ENCODE measurements around the gene GRIK4. TPM values are rescaled to one million over a fixed set of nuclear protein-coding genes. Genes with fewer than 3 reads are reported as not detected.

GRIK4 gene
- total RNA-seq, 1 donor from 2014 or later = 0.36 TPM

DNA sequence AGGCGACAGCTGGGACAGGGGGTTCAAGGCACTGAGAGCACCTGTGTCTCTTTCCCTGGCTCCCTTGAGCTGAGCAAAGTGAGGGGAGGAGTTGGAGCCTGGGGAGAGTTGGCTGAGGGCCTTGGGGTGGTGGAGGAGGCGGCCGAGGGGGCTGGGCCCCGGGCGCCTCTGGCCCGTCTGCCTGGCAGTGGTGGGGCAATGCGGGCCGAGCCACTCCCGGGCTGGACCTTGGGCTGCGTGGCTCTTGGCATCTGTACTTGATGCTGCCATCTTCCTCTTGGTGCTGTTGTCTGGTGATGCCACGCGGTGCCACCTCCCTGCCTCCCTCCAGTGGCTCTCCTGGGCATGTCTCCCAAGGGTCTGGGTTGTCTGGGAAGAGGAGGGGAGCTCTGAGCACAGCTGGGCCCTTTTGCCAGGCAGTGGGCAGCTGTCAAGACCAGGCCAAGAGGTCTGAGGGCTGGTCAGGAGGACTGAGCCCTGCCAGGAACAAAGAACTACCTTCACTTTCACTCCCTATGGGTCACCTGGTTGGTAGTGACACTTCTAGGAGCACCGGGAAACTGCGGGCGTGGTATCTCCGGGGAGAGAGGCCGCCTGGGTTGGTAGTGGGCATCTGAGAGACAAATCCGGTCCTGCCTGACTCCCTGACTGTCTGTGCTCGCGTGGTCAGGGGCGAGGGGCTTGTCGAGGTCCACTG lies 1.3 kb downstream of the GRIK4 start:
- Histone ChIP-seq H3K4me2 (peak overlapping the region; percentile 87), H3K9me3 (ENCODE audit: low read depth) (no peaks in the 10 kb centered on the region), H3K9ac (no peak overlapping the region), H4K20me1 (ENCODE audit: low read depth) (no peaks in the 10 kb centered on the region), H3K36me3 (no peaks in the 10 kb centered on the region), H3K4me1 (peaks cover 12% of the 10 kb centered on the region), H3K27ac (no peak overlapping the region), H3K27me3 (peaks cover 40% of the 10 kb centered on the region), H2AFZ (replicated peaks) (no peak overlapping the region), H3K4me3 (no peak overlapping the region), H3F3A (ENCODE audit: low read depth) (no peaks in the 10 kb centered on the region), H3K79me2 (ENCODE audit: low read depth) (no peaks in the 10 kb centered on the region)
- no peak for TF ChIP-seq EZH2 (IDR thresholded peaks at IDR 0.05)
- TF ChIP-seq CTCF (IDR thresholded peaks at IDR 0.05) = no peak
- TF ChIP-seq EZH2phosphoT487 (IDR thresholded peaks at IDR 0.05) = no peak
- Mint-ChIP-seq H3K36me3 (no peaks in the 10 kb centered on the region), H3K4me1 (peaks cover 22% of the 10 kb centered on the region), H3K9me3 (no peaks in the 10 kb centered on the region), H3K27me3 (ENCODE audit: insufficient read depth, low read depth) (peaks cover 28% of the 10 kb centered on the region), H3K27ac (no peak overlapping the region), H3K4me3 (peak overlapping the region; percentile 77)
- DNase-seq (ENCODE audit: low spot score) = no peak

GRCh38 chr11:120513436-120514315 lies 2.1 kb downstream of the GRIK4 start:
- H3K79me2 ChIP-seq (ENCODE audit: low read depth) = no peaks in the 10 kb centered on the region
- no peaks in the 10 kb centered on the region for H3K36me3 Mint-ChIP-seq
- H2AFZ ChIP-seq (replicated peaks) = no peak overlapping the region
- no peaks in the 10 kb centered on the region for H3K36me3 ChIP-seq
- no peaks in the 10 kb centered on the region for H3K9me3 Mint-ChIP-seq
- H3K4me3 ChIP-seq = no peak overlapping the region
- peak; percentile 29 for DNase-seq (ENCODE audit: low spot score)
- no peaks in the 10 kb centered on the region for H3K9me3 ChIP-seq (ENCODE audit: low read depth)
- no peaks in the 10 kb centered on the region for H3F3A ChIP-seq (ENCODE audit: low read depth)
- peaks cover 40% of the 10 kb centered on the region for H3K27me3 ChIP-seq
- H3K4me2 ChIP-seq = no peak overlapping the region
- H4K20me1 ChIP-seq (ENCODE audit: low read depth) = no peaks in the 10 kb centered on the region
- H3K4me1 Mint-ChIP-seq = peaks cover 26% of the 10 kb centered on the region
- H3K4me3 Mint-ChIP-seq = peak overlapping the region; percentile 77
- TF ChIP-seq EZH2phosphoT487 (IDR thresholded peaks at IDR 0.05) = no peak
- TF ChIP-seq EZH2 (IDR thresholded peaks at IDR 0.05) = no peak
- TF ChIP-seq CTCF (IDR thresholded peaks at IDR 0.05) = no peak
- H3K9ac ChIP-seq = no peak overlapping the region
- H3K4me1 ChIP-seq = peaks cover 14% of the 10 kb centered on the region
- H3K27me3 Mint-ChIP-seq (ENCODE audit: insufficient read depth, low read depth) = peaks cover 28% of the 10 kb centered on the region
- H3K27ac ChIP-seq = no peak overlapping the region
- H3K27ac Mint-ChIP-seq = no peak overlapping the region

DNA sequence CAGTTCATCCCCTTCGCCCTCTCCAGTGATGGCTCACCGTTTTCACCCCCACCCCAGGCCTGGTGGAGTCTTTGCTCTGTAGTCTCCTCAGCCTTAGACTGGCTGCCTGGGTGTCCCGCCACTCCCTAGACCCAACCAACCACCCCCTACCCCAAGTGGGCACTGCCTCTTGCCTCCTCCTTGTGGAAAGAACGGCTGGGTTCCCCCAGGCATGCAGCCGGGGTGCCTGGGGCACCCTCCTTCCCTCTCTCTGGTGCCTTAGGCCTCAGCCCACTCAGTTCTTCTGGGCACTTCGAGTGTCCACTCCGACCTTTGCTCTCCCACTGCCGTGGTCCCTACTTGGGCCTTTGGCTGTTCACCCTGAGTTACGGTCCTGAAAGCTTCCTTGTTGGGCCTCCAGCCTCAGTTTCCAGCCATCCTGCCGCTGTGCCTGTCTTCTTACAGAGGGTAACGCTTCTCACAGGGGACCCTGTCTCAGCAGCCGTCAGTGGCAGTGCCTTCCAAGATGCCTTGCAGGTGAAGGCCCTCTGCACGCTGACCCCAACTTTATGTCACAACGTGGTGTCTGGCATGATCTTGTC lies 3.1 kb downstream of the GRIK4 start:
- no peaks in the 10 kb centered on the region for H3K36me3 ChIP-seq
- peak overlapping the region; percentile 38 for H3K27ac Mint-ChIP-seq
- no peaks in the 10 kb centered on the region for H3F3A ChIP-seq (ENCODE audit: low read depth)
- peaks cover 26% of the 10 kb centered on the region for H3K4me1 Mint-ChIP-seq
- H3K9ac ChIP-seq = no peak overlapping the region
- no peak overlapping the region for H2AFZ ChIP-seq (replicated peaks)
- H4K20me1 ChIP-seq (ENCODE audit: low read depth) = no peaks in the 10 kb centered on the region
- H3K4me3 Mint-ChIP-seq = no peak overlapping the region
- peaks cover 36% of the 10 kb centered on the region for H3K27me3 ChIP-seq
- no peaks in the 10 kb centered on the region for H3K79me2 ChIP-seq (ENCODE audit: low read depth)
- H3K36me3 Mint-ChIP-seq = no peaks in the 10 kb centered on the region
- H3K4me2 ChIP-seq = no peak overlapping the region
- no peaks in the 10 kb centered on the region for H3K9me3 Mint-ChIP-seq
- no peak overlapping the region for H3K4me3 ChIP-seq
- no peak overlapping the region for H3K27ac ChIP-seq
- peaks cover 34% of the 10 kb centered on the region for H3K27me3 Mint-ChIP-seq (ENCODE audit: insufficient read depth, low read depth)
- no peak for DNase-seq (ENCODE audit: low spot score)
- H3K9me3 ChIP-seq (ENCODE audit: low read depth) = no peaks in the 10 kb centered on the region
- H3K4me1 ChIP-seq = peaks cover 14% of the 10 kb centered on the region
- TF ChIP-seq EZH2 (IDR thresholded peaks at IDR 0.05) (no peak), CTCF (IDR thresholded peaks at IDR 0.05) (no peak), EZH2phosphoT487 (IDR thresholded peaks at IDR 0.05) (no peak)
